ENCODE results near the gene SGPL1.
"Not testable (repeated sequence)": the region's sequence is repeated elsewhere in the genome, so short reads cannot be mapped to it uniquely, and the experiment has no call there.

SGPL1 gene

DNA sequence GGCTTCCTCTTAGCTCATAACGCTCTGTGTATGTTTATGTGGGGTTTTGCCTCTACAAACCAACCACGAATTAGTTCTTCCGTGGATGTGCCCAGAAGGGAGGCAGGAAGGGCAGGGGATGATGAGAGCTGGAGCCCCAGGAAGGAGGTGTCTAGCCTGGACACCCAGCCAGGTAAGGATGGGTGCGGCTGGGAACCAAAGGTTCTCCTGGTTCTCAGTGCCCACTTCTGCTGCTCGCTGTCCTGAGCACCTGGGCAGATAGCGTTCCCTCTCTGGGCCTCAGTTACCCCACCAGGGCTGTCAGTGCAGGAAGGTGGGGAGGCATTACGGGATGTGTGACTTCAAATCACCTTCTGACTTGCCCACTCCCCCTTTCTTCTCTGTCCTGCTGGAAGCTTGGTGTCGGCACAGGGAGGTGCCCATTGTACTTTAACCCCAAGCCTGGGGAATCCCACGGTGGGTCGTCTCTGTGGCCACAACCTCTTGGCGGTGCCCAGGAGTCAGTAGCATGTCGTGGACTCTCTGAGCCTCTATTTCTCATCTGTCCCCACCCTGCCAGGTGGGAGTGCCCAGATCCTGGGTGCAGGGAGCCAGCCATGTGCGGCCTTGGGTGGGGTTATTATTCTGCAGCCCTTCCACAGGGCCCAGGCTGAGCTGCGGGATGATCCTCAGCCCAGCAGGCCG is 91.3 kb downstream of the SGPL1 start:
- DNase-seq, result no peak

- no peak for DNase-seq
Observed at GRCh38 chr10:70907637-70908405, 92.1 kb downstream of the SGPL1 start.

DNA sequence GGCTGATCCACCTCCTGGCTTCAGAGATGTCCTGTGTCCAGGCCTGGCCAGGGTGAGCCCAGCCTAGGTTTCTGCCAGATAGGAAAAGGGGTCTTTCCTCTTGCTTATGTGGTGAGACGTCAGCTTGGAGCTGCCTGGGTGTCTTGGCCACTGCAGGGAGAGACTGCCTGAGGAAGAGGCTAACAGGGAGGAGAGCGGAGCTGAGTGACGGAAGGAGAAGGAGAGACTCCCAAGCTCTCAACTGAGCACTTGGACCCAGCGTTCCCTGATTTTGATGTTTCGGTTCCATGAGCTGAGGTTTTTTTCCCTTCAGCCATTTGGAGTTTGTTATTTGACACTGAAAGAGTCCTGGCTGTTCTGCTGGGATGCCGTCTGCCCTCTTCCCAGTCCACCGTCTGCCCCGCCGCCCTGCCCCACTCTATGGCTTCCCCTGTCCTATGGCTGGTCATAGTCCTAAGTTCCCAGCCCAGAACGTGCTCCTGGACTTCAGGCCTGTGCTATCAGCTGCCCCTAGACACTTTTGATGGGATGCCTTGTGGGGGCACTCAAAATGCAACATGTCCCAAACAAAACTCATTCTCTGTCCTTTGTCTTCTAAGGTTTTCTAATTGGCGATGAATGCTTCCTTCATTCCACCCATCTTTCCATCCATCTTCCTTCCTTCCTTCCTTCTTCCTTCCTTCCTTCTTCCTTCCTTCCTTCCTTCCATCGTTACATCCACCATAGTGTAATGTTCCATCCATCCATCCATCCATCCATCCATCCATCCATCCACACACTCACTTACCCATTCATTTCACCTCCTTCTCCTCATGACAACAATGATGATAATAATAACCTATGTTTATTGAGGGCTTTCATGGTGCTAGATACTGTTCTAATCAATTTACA is 92.9 kb downstream of the SGPL1 start:
- DNase-seq, result no peak

- no peak for DNase-seq
Observed at GRCh38 chr10:70909326-70909935, 93.7 kb downstream of the SGPL1 start.

- no peak for DNase-seq
Observed at GRCh38 chr10:70910486-70911341, 95.0 kb downstream of the SGPL1 start.

GRCh38 chr10:70911386-70911785 is 95.6 kb downstream of the SGPL1 start:
- no peak for DNase-seq

- no peak for DNase-seq
Observed at GRCh38 chr10:70912556-70912955, 96.8 kb downstream of the SGPL1 start.

GRCh38 chr10:70913191-70913892 is 97.6 kb downstream of the SGPL1 start:
- DNase-seq, result no peak

GRCh38 chr10:70913893-70914240 is 98.1 kb downstream of the SGPL1 start:
- DNase-seq, result no peak

GRCh38 chr10:70914316-70914864 is 98.6 kb downstream of the SGPL1 start:
- no peak for DNase-seq

- no peak for DNase-seq
Observed at GRCh38 chr10:70915206-70915605, 99.5 kb downstream of the SGPL1 start.

DNA sequence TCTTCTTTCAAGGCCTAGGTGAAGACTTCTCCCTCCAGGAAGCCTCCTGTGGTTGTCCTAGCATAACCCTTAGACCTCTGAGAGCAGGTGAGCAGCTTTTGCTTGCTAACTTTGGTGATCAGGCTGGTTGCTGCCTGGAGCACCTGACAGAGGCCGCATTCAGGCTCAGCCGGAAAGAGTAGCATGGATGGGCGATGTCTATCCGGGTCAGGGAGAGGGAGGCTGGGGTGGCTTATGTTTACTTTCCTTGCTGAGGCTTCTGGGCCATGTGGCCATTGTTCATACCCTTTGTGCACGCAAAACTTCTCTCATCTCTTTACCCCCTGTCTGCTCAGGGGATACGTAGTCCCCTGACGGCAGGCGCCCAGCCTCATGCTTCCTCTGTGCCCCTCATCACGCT is 100.1 kb downstream of the SGPL1 start:
- DNase-seq, result no peak

DNA sequence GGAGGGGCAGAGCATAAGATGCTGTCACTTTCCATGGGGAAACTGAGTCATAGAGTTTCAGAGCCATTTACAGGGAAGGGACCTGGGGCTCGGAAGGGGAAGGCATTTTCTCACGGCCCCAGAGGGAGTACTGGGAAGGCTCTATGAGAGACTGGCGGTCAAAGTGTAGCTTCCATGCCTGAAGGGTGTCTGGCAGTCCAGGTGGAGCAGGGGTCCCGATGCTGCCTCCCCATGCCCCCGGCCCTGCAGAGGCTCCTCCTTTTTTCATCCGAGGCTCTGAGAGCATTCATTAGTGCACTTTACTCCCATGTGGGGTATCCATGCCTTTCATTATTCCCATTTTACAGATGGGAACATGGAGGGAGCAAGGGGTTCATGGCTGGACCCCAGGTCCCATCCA is 100.5 kb downstream of the SGPL1 start:
- no peak for DNase-seq

- no peak for DNase-seq
Observed at GRCh38 chr10:70917226-70917625, 101.5 kb downstream of the SGPL1 start.

DNA sequence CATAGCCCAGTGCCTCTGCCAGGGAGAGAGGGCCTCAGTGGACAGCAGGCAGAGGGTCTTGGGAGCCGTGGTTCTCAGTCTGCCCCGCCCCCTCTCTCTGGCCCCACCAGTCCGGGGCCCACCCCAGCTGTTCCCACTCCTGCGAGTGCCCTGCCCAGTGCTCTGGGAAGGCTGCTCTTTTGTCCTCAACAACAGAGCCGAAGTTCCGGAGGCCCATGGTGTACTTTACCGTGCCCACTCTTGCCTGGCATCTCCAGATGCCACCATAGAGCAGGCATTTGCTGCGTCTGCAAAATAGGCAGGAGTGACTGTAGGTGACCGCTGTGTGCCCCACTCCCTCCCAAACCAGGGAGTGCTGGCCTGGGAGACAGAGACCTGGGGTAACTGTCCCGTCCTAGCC is 101.9 kb downstream of the SGPL1 start:
- no peak for DNase-seq

- no peak for DNase-seq
Observed at GRCh38 chr10:70918851-70919530, 103.2 kb downstream of the SGPL1 start.

DNA sequence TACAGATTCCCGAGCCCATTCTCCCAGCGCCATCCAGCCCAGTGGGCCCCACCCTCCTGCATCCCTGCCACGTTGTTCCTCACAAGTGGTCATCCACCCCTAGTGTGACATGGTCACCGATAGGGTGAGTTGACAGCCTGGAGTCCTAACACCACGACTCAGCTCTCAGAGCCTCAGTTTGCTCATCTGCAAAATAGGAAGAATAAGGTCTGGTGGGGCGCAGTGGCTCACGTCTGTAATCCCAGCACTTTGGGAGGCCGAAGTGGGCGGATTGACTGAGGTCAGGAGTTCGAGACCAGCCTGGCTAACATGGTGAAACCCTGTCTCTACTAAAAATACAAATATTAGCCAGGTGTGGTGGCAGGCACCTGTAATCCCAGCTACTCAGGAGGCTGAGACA is 104.2 kb downstream of the SGPL1 start:
- DNase-seq, result not testable (repeated sequence)

DNA sequence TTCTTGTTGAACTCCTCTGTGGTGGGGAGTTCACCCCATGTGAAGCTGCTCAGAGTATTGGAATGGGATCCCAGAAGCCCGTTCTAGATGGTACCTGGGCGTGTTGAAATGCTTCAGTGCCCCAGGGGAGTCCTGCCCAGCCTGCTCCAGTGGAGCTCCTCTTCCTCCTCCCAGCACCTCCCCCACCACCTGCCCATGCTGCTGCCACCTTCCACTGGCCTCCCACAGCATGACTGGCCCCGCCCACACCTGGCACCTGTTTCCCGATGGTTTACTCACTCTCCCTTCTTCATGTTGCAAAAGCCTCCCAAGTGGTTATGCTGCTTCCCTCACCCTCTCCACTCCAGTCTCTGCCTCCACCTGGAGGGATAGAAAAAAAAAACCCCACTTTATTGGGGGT is 104.8 kb downstream of the SGPL1 start:
- DNase-seq, result no peak

DNA sequence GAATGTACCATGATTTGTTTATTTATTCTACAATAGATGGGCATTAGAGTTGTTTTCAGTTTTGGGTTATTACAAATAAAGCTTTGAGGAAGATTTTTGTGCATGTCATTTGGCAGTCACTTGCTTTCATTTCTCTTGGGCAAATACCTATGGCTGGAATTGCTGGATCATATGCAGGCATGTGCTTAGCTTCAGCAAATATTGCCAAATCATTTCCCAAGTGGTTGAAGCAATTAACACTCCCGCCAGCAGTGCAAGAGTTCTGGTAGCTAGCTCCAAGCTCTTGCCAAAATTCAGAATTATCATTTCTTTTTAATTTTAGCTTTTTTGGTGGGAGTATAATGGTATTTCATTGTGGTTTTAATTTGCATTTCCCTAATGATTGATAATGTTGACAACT is 105.5 kb downstream of the SGPL1 start:
- no peak for DNase-seq

DNA sequence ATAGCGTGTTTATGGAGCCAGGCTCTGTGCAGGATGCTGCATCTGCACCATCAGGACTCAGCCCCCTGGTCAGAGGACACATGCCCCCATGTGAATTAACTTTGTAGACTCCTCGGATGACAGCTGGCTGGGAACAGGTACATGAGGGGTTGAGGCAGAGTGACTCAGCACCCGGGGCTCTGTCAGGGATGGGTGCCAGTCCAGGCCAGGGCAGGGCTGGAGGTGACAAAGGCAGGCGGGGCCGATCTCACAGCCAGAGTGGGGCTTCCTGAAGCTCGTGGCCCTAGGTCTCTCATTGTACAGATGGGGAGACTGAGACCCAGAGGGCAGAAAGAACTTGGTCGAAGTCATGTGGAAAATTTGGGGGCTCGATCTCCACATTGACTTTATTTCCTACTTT is 107.9 kb downstream of the SGPL1 start:
- DNase-seq, result no peak

Measured in SHP77 treated with DMSO at 0.1 percent for 48 hours (cell line).